Measurements from ENCODE around the gene NOVA2. TPM values are rescaled to one million over a fixed set of nuclear protein-coding genes. Genes with fewer than 3 reads are reported as not detected.

The NOVA2 gene
- total RNA-seq, 1 experiment from 2014 or later = not detected

- Histone ChIP-seq H3K36me3 (ENCODE audit: low read depth) (no peaks in the 10 kb centered on the region), H3K4me1 (replicated peaks; ENCODE audit: insufficient read depth) (peaks cover 12% of the 10 kb centered on the region), H3K27me3 (ENCODE audit: insufficient read depth, low read depth) (no peaks in the 10 kb centered on the region), H3F3A (ENCODE audit: insufficient read depth, low read depth) (peaks cover 23% of the 10 kb centered on the region), H3K79me2 (ENCODE audit: low read depth) (no peaks in the 10 kb centered on the region), H2AFZ (no peak overlapping the region), H3K9me2 (ENCODE audit: insufficient read depth) (no peaks in the 10 kb centered on the region), H3K9me3 (ENCODE audit: insufficient read depth, low read depth) (no peaks in the 10 kb centered on the region), H4K20me1 (ENCODE audit: insufficient read depth) (no peaks in the 10 kb centered on the region), H3K4me2 (no peak overlapping the region), H3K4me3 (no peak overlapping the region), H3K27ac (no peak overlapping the region)
- no TSS peak for BruUV-seq (replicated peaks)
- ChIA-PET CTCF (interaction anchor here (0.7 kb wide), 1 partner anchor 67 kb away, joined by 5 read pairs; no protein-coding TSS in a partner anchor), POLR2A (ENCODE audit: unreplicated experiment) (no interaction called here)
- TF ChIP-seq EZH2 (IDR thresholded peaks at IDR 0.05; ENCODE audit: low read depth) (no peak), CTCF (conservative IDR thresholded peaks at IDR 0.05) (no peak)
- DNase-seq = no peak
- intact Hi-C loops (cut with micrococcal nuclease; ENCODE audit: unreplicated experiment) = no loop called here
Observed at GRCh38 chr19:45920458-45920857, 53.2 kb downstream of the NOVA2 start.

- POLR2A ChIA-PET (ENCODE audit: unreplicated experiment) = interaction anchor here (0.7 kb wide), 1 partner anchor 28 kb away, joined by 3 read pairs; no protein-coding TSS in a partner anchor
- Histone ChIP-seq H3K27ac (no peak overlapping the region), H3K4me2 (no peak overlapping the region), H3K36me3 (ENCODE audit: low read depth) (no peaks in the 10 kb centered on the region), H2AFZ (no peak overlapping the region), H3K9me3 (ENCODE audit: insufficient read depth, low read depth) (no peaks in the 10 kb centered on the region), H3K27me3 (ENCODE audit: insufficient read depth, low read depth) (no peaks in the 10 kb centered on the region), H3K4me1 (replicated peaks; ENCODE audit: insufficient read depth) (peaks cover 14% of the 10 kb centered on the region), H3K79me2 (ENCODE audit: low read depth) (no peaks in the 10 kb centered on the region), H3K4me3 (no peak overlapping the region), H3K9me2 (ENCODE audit: insufficient read depth) (no peaks in the 10 kb centered on the region), H4K20me1 (ENCODE audit: insufficient read depth) (no peaks in the 10 kb centered on the region), H3F3A (ENCODE audit: insufficient read depth, low read depth) (peaks cover 22% of the 10 kb centered on the region; the same call in 1 of the 2 replicates)
- no TSS peak for BruUV-seq (replicated peaks)
- CTCF ChIA-PET = interaction anchor here (0.6 kb wide), 1 partner anchor 103 kb away, joined by 3 read pairs; no protein-coding TSS in a partner anchor
- intact Hi-C loops (cut with micrococcal nuclease; ENCODE audit: unreplicated experiment) = no loop called here
- TF ChIP-seq EZH2 (IDR thresholded peaks at IDR 0.05; ENCODE audit: low read depth) (no peak), CTCF (conservative IDR thresholded peaks at IDR 0.05) (no peak)
- DNase-seq = no peak
Observed at GRCh38 chr19:45919678-45920077, 54.0 kb downstream of the NOVA2 start.

GRCh38 chr19:45918721-45919120 is 54.9 kb downstream of the NOVA2 start:
- Histone ChIP-seq H4K20me1 (ENCODE audit: insufficient read depth) (no peaks in the 10 kb centered on the region), H3K9me3 (ENCODE audit: insufficient read depth, low read depth) (no peaks in the 10 kb centered on the region), H3K9me2 (ENCODE audit: insufficient read depth) (no peaks in the 10 kb centered on the region), H3K27ac (no peak overlapping the region), H3K27me3 (ENCODE audit: insufficient read depth, low read depth) (no peaks in the 10 kb centered on the region), H3K36me3 (ENCODE audit: low read depth) (no peaks in the 10 kb centered on the region), H3F3A (ENCODE audit: insufficient read depth, low read depth) (peaks cover 16% of the 10 kb centered on the region; the same call in 1 of the 2 replicates), H3K79me2 (ENCODE audit: low read depth) (no peaks in the 10 kb centered on the region), H3K4me1 (replicated peaks; ENCODE audit: insufficient read depth) (0 out of 2 replicates have a peak, but pooled peaks cover 9% of the 10 kb centered on the region), H2AFZ (no peak overlapping the region), H3K4me2 (no peak overlapping the region), H3K4me3 (no peak overlapping the region)
- CTCF ChIA-PET = no interaction called here
- intact Hi-C loops (cut with micrococcal nuclease; ENCODE audit: unreplicated experiment) = no loop called here
- POLR2A ChIA-PET (ENCODE audit: unreplicated experiment) = no interaction called here
- no peak for DNase-seq
- TF ChIP-seq EZH2 (IDR thresholded peaks at IDR 0.05; ENCODE audit: low read depth) = no peak
- TF ChIP-seq CTCF (conservative IDR thresholded peaks at IDR 0.05) = no peak
- BruUV-seq (replicated peaks) = no TSS peak
